ENCODE data around the gene NOG. TPM values are rescaled to one million over a fixed set of nuclear protein-coding genes. Genes with fewer than 3 reads are reported as not detected.

Gene NOG
- total and polyA plus RNA-seq, 5 donors: 0.14 to 1.1 (median 0.34) TPM

DNA sequence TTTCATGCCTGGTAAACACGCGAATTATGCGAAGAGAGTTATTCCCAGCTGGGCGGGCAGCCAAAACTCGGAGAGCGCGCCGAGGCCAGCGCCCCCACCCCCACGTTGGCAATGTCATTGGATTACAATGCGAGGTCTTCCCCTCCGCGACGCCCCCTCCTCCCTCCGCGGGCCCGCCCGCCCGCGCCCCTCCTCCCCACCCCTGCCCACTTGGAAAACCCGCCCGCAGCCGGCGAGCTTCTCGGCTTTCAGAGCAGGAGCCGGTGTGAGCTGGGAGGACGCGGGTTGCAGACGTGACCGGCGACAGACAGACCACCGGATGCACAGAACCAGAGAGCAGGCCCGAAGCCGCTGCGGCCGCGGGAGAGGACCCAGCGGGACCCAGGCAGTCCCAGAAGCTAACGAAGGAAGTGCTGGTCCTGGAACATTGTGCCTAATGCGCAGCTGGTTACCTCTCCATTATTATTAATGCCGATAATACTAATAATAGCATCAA, 4.0 kb downstream of the NOG start:
- WGBS: under 1% methylated on average over 41 of the region's 41 CpGs
- H3K4me1 ChIP-seq (ENCODE audit: control insufficient read depth, insufficient read depth, low read length): peaks cover 3% of the 10 kb centered on the region
- intact Hi-C loops (cut with DNase I): loop anchor here in 2 of 4 donors (10.0 kb wide), 2 partner anchors 77 to 87 kb away; no protein-coding TSS in a partner anchor
- no peaks in the 10 kb centered on the region for H3K9me3 ChIP-seq (ENCODE audit: control insufficient read depth, low read length)
- peak; percentile 21 to 59 (median 56) for DNase-seq
- no peak overlapping the region for H3K27ac ChIP-seq (ENCODE audit: low read length)
- peaks cover 4% of the 10 kb centered on the region for H3K27me3 ChIP-seq (ENCODE audit: control insufficient read depth, insufficient read depth)
- no peak for ATAC-seq
- H3K4me3 ChIP-seq (ENCODE audit: low read length): peak overlapping the region; percentile 59

DNA sequence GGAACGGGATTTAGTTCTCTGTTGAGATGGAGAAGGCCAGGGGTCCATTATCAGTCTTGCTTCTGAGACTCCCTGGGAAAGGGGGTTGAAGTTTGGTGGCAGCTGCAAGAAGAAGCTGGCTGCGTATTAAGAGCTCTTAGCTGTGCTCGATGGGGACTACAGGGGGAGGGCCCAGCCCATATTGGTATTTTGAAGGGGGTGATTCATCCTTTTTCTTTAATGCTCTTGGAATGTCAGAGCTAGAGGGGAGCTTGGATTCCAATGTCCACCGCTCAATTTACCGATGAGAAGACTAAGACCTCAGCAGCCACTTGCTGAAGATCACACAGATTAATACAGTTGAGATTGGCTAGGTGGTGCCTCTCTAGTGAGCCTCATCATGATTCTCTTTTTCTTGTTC, 5.0 kb downstream of the NOG start:
- DNase-seq: no peak
- intact Hi-C loops (cut with DNase I): loop anchor here in 2 of 4 donors (10.0 kb wide), 2 partner anchors 76 to 86 kb away; no protein-coding TSS in a partner anchor
- Histone ChIP-seq H3K27me3 (ENCODE audit: control insufficient read depth, insufficient read depth) (peaks cover 4% of the 10 kb centered on the region), H3K27ac (ENCODE audit: low read length) (no peak overlapping the region), H3K9me3 (ENCODE audit: control insufficient read depth, low read length) (no peaks in the 10 kb centered on the region), H3K4me1 (ENCODE audit: control insufficient read depth, insufficient read depth, low read length) (peaks cover 3% of the 10 kb centered on the region), H3K4me3 (ENCODE audit: low read length) (no peak overlapping the region)
- 82% methylated on average over 5 of the region's 5 CpGs for WGBS
- ATAC-seq: no peak

DNA sequence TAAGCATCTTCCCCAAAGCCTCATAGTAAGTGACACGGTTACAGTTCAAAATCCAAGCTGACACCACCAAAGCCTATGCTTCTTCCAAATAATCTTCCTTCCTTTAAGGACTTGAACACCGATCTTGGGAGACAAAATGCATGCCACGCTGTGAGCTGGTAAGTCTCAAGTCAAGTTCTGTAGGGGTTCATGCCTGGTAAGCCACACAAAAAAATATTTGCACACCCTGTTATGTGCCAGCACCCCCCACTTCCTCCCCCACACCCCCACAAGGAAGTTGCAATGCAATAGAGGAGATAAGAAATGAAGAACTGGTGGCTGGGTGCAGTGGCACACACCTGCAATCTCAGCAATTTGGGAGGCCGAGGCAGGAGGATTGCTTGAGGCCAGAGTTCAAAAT, 5.6 kb downstream of the NOG start:
- H3K4me1 ChIP-seq (ENCODE audit: control insufficient read depth, insufficient read depth, low read length): peaks cover 3% of the 10 kb centered on the region
- DNase-seq (no peak), ATAC-seq (no peak)
- 84% methylated on average over 4 of the region's 4 CpGs for WGBS
- peaks cover 4% of the 10 kb centered on the region for H3K27me3 ChIP-seq (ENCODE audit: control insufficient read depth, insufficient read depth)
- no peaks in the 10 kb centered on the region for H3K9me3 ChIP-seq (ENCODE audit: control insufficient read depth, low read length)
- intact Hi-C loops (cut with DNase I): loop anchor here in 2 of 4 donors (10.0 kb wide), 2 partner anchors 76 to 86 kb away; no protein-coding TSS in a partner anchor
- H3K27ac ChIP-seq (ENCODE audit: low read length): no peak overlapping the region
- H3K4me3 ChIP-seq (ENCODE audit: low read length): no peak overlapping the region

DNA sequence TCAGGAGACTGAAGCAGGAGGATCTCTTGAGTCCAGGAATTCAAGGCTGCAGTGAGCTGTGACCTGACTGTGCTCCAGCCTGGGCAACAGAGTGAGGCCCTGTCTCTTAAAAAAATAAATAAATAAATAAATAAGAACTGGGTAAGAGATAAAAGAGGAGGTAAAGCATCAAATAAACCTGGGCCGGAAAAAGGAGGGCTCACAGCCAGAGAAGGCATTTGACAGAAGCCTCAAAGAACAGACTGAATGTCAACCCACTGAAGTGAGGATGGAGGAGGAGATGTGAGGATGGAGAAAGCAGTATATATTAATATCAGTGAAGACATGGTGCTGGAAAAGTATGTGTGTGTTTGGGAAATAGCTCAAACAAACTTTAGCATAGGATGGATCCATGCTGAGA, 6.1 kb downstream of the NOG start:
- DNase-seq: no peak
- 93% methylated on average over 1 of the region's 1 CpG for WGBS

DNA sequence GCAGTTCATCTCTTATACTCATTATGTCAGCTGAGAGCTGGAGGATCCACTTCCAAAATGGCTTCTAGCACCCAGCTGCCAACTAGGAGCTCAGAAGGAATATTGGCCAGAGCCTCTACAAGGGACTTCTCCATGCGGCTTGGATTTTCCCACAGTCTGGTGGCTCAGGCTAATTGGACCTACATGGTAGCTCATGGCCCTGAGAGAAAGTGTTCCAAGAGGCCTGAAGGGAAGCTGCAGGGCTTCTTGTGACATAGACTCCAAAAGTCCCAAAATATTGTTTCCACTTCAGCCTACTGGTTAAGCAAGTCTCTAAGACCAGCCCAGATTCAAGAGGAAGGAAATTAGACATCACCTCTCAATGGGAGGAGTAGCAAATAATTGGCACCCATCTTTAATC, 6.8 kb downstream of the NOG start:
- ATAC-seq: no peak
- 89% methylated on average over 1 of the region's 1 CpG for WGBS
- DNase-seq: no peak
- Histone ChIP-seq H3K4me1 (ENCODE audit: control insufficient read depth, insufficient read depth, low read length) (no peaks in the 10 kb centered on the region), H3K27ac (ENCODE audit: low read length) (no peak overlapping the region), H3K27me3 (ENCODE audit: control insufficient read depth, insufficient read depth) (peaks cover 4% of the 10 kb centered on the region), H3K4me3 (ENCODE audit: low read length) (no peak overlapping the region), H3K9me3 (ENCODE audit: control insufficient read depth, low read length) (no peaks in the 10 kb centered on the region)
- intact Hi-C loops (cut with DNase I): no loop called here

More for the DNA sequence above, 6.1 kb downstream of the NOG start:
- Histone ChIP-seq H3K4me3 (ENCODE audit: low read length) (no peak overlapping the region), H3K4me1 (ENCODE audit: control insufficient read depth, insufficient read depth, low read length) (peaks cover 2% of the 10 kb centered on the region), H3K27ac (ENCODE audit: low read length) (no peak overlapping the region), H3K27me3 (ENCODE audit: control insufficient read depth, insufficient read depth) (peaks cover 4% of the 10 kb centered on the region), H3K9me3 (ENCODE audit: control insufficient read depth, low read length) (no peaks in the 10 kb centered on the region)
- intact Hi-C loops (cut with DNase I): loop anchor here in 2 of 4 donors (10.0 kb wide), 2 partner anchors 75 to 85 kb away; no protein-coding TSS in a partner anchor
- ATAC-seq: no peak

DNA sequence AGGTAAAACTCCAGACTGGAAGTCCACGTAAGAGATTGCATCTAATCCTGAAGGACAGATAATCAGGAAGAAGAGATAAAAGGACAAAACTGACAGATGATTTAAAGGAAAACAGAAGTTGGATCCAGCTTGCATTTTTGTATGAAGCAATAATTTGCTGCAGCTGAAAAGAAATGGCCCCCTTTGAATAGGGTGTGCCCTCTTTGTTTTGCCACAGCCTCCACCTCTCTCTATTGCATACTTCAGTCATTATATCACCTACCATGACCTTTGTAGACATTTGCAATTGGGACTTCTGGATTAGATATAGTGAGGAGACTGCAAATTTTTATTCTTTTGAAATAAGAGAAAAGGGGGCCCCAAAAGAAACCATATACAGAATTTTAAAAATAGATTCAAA, 8.1 kb downstream of the NOG start:
- Histone ChIP-seq H3K27ac (ENCODE audit: low read length) (no peak overlapping the region), H3K4me3 (ENCODE audit: low read length) (no peak overlapping the region), H3K27me3 (ENCODE audit: control insufficient read depth, insufficient read depth) (peaks cover 4% of the 10 kb centered on the region), H3K4me1 (ENCODE audit: control insufficient read depth, insufficient read depth, low read length) (no peaks in the 10 kb centered on the region), H3K9me3 (ENCODE audit: control insufficient read depth, low read length) (no peaks in the 10 kb centered on the region)
- no peak for ATAC-seq
- intact Hi-C loops (cut with DNase I): no loop called here
- no peak for DNase-seq
- 70% methylated on average over 1 of the region's 1 CpG for WGBS

DNA sequence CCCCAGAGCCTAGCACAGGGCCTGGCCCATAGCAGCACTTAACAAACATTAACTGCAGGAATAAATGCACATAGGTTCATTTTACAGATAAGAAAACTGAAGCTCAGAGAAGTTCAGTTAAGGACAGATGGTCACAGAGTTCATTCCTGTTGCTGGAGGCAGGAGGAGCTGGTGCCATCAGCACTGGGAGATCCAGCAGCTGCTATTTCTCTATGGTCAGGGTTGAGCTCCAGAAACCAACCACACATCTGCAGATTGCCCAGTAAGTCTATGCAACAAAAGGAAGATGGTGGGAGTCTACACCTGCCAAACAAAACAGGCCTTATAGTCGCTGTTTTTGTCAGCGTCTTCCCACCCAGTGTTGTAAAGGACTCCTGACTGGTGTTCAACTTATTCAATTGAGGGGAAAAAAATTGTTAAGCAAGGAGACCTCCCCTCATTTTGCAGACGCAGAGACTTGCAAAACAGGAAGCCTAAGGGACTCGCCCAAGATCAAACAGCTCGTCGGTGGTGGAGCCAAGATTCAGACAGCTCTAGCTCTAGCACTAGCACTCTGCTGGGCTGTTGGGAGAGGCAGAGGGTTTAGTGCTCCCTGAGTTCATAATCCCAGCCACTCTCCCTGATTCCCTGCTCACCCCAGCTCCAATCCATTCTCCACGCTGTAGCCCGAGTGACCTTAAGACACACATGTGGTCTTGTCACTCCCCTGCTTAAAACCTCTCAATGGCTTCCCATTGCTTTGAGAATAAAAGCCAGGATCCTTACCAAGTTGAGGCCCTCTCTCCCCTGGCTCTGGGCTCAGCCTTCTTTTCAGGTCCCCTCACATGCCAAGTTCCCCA, 9.0 kb downstream of the NOG start:
- Histone ChIP-seq H3K9me3 (ENCODE audit: control insufficient read depth, low read length) (no peaks in the 10 kb centered on the region), H3K27me3 (ENCODE audit: control insufficient read depth, insufficient read depth) (peaks cover 4% of the 10 kb centered on the region), H3K27ac (ENCODE audit: low read length) (no peak overlapping the region), H3K4me3 (ENCODE audit: low read length) (no peak overlapping the region), H3K4me1 (ENCODE audit: control insufficient read depth, insufficient read depth, low read length) (no peaks in the 10 kb centered on the region)
- WGBS: 64% methylated on average over 8 of the region's 8 CpGs
- ATAC-seq (no peak), DNase-seq (no peak)
- intact Hi-C loops (cut with DNase I): no loop called here

DNA sequence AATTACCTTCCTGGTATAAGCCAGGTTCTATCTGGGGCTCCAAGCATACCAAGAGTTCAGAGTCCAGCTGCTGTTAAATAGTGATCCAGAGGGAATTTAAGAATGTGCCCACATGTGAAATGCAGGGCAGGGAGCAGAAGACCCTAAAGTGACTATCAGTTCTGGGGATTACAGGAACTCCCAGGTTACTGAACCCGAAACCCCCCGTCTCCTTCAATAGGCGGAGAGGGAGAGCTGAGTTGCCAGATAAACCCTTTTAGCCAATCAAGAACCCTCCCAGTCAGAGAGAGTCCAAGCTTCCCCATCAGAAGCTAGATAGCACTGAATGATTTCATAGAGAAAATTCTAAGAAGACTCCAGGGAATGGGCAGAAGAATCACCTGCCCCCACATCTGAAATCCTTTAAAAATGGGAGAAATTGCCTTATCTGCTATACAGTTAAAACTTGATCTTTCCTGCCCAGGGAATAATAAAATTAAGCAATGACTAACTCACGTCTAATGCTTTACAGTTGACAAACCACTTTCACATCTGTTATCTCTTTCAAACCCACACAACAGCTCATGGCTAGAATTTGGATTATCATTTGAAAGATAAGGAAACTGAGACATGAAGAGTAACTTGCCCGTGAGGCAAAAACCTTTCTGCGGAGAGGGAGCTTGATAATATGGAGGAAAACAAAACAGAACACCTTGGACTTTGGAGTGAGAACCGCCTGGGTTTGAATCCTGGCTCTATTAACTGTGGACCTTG, 10.2 kb downstream of the NOG start:
- DNase-seq: no peak
- WGBS: 55% methylated on average over 7 of the region's 7 CpGs

DNA sequence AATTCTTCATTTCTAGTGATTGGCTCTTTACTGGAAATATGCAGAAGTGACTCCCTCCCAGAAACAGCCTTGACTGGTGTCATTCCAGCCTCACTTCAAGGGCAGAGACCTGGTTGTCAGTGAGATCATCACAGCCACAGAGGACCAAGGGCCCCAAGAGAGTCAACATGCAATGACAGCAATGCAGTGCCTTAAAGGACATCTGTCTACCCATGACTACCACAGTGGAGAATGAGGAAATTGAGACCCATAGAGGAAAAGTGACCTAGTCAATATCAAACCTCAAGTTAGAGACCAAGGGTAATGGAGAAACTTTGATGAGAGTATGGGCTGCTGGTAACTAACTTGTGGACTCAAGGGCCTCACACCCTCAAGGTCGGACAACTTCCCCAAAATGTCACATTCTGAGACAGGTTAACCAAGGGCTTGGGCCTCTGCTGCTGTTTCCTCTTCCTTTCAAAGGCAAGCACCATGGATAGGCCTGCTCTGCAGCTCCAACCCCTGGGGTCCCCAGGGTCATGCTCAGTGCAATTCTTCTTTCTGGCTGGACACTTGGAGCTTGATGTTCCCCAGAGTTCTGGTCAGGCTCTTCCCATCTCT, 11.3 kb downstream of the NOG start:
- intact Hi-C loops (cut with DNase I): no loop called here
- ATAC-seq (no peak), DNase-seq (no peak)
- WGBS: 86% methylated on average over 1 of the region's 1 CpG
- no peaks in the 10 kb centered on the region for H3K9me3 ChIP-seq (ENCODE audit: control insufficient read depth, low read length)
- H3K27me3 ChIP-seq (ENCODE audit: control insufficient read depth, insufficient read depth): peaks cover 4% of the 10 kb centered on the region
- H3K27ac ChIP-seq (ENCODE audit: low read length): no peak overlapping the region
- H3K4me3 ChIP-seq (ENCODE audit: low read length): no peak overlapping the region
- no peaks in the 10 kb centered on the region for H3K4me1 ChIP-seq (ENCODE audit: control insufficient read depth, insufficient read depth, low read length)

More for the DNA sequence above, 10.2 kb downstream of the NOG start:
- no peak overlapping the region for H3K4me3 ChIP-seq (ENCODE audit: low read length)
- intact Hi-C loops (cut with DNase I): no loop called here
- peaks cover 4% of the 10 kb centered on the region for H3K27me3 ChIP-seq (ENCODE audit: control insufficient read depth, insufficient read depth)
- no peak for ATAC-seq
- no peaks in the 10 kb centered on the region for H3K9me3 ChIP-seq (ENCODE audit: control insufficient read depth, low read length)
- H3K4me1 ChIP-seq (ENCODE audit: control insufficient read depth, insufficient read depth, low read length): no peaks in the 10 kb centered on the region
- no peak overlapping the region for H3K27ac ChIP-seq (ENCODE audit: low read length)

DNA sequence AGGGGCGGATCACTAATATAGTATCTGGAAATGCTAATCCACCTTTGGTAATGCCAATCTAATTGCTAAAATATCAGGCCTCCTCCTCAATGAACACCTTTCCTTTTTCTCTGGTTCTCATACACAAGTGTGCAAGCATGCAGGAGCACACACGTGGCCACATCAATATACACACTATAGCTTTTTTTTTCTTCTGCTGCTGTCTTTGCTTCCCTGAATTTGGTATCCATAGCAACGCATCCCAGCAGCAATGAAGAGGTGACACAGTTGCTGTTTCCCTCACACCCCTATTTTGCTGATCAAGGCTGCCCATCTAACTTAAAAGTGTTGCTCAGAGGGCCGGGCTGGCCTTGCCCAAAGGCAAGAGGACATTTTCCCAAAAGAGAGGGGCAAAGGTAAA, 15.4 kb downstream of the NOG start:
- H3K4me1 ChIP-seq (ENCODE audit: control insufficient read depth, insufficient read depth, low read length): no peaks in the 10 kb centered on the region
- H3K4me3 ChIP-seq (ENCODE audit: low read length): no peak overlapping the region
- intact Hi-C loops (cut with DNase I): no loop called here
- WGBS: 85% methylated on average over 4 of the region's 4 CpGs
- ATAC-seq (no peak), DNase-seq (no peak)
- no peaks in the 10 kb centered on the region for H3K27me3 ChIP-seq (ENCODE audit: control insufficient read depth, insufficient read depth)
- no peak overlapping the region for H3K27ac ChIP-seq (ENCODE audit: low read length)
- no peaks in the 10 kb centered on the region for H3K9me3 ChIP-seq (ENCODE audit: control insufficient read depth, low read length)

DNA sequence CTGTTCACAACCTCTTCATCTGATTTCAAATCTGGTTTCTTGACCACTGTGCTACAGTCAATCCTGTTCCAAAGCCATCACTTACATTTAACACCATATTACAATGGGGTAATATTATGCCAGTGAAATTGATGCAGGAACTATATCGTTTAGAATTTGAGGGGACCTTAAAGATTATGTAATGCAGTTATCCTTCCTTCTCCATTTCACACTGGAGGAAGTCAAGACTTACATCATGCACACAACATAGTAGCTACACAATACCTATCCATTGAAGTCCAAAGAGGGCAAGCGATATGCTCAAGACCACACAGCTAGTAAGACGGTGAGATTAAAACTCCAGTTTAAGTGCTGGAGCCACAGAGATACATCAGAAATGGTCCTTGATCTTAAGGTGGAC, 16.8 kb downstream of the NOG start:
- ATAC-seq: no peak
- intact Hi-C loops (cut with DNase I): no loop called here
- H3K9me3 ChIP-seq (ENCODE audit: control insufficient read depth, low read length): no peaks in the 10 kb centered on the region
- WGBS: 88% methylated on average over 3 of the region's 3 CpGs
- H3K4me3 ChIP-seq (ENCODE audit: low read length): no peak overlapping the region
- no peaks in the 10 kb centered on the region for H3K27me3 ChIP-seq (ENCODE audit: control insufficient read depth, insufficient read depth)
- DNase-seq: no peak
- no peaks in the 10 kb centered on the region for H3K4me1 ChIP-seq (ENCODE audit: control insufficient read depth, insufficient read depth, low read length)
- H3K27ac ChIP-seq (ENCODE audit: low read length): no peak overlapping the region
